Measurements from ENCODE around the gene ANO1. TPM values are rescaled to one million over a fixed set of nuclear protein-coding genes. Genes with fewer than 3 reads are reported as not detected.

ANO1 gene
- polyA plus RNA-seq, 3 donors = 12.5 to 14.7 (median 12.7) TPM

- DNase-seq (ENCODE audit: low read depth in 3 of 3, low spot score in 2 of 3) = no peak
Measured at GRCh38 chr11:70156291-70157037, 78.3 kb downstream of the ANO1 start.

DNA sequence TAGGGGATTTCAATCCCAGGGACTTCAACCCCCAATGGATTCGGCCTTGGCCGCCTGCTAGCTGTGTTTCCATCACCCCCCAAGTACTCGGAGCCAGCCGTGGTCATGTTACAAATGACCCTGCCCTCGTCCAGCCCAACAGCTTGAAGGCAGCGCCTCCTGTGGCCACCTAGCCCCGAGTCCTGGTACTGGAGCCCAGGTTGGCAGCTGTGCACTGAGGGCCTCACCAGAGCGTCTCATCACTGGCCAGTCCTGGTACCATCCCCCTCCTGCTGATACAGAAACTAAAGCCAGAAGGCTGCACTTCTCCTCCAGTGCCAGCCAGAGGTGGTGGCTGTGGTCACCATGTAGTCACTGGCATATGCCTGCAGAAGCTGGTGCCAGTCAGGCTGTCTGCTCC, 80.1 kb downstream of the ANO1 start:
- no peak for DNase-seq (ENCODE audit: low read depth in 3 of 3, low spot score in 2 of 3)

GRCh38 chr11:70158757-70159389, 80.8 kb downstream of the ANO1 start:
- no peak for DNase-seq (ENCODE audit: low read depth in 3 of 3, low spot score in 2 of 3)

DNA sequence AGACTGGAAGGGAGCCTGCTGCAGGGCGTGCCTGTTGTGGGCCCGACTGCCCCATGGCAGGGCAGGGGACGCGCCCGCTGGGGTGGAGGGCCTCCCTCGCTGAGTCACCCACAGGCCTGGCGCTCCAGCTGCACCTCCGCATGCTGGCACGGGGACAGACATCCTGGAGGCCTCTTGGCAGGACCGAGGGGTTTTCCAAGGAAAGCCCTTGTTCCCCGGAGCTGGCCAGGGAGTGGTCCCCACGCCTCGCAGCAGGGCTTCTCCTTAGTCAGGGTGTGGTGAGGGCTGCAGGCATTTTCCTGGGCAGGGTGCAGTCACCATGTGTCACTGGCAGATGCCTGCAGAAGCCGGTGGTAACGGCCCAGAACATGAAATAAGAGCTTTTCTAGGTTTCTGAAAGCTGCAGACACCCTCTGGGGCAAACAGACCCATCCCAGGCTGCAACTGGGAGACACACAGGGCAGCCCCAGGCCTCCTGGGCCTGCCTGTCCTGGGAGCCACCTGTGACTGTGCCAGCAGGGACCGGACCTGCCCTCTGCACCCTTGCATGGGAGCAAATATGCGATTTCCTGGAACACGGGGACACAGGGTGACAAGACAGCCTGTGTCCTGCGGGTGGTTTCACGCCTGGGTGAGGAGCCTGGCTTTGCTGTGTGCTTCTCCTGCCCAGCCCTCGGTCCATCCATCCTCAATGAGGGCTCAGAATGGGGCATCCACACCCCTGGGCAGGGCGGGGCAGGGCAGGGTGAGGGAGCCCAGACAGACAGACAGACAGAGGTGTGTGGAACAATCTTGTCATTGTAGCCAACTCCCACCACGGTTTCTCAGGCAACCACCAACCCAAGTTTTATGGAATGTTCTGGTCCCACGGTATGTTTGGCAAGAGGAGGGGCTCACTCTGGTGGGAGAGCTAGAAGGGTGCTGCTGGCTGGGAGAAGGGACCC, 81.8 kb downstream of the ANO1 start:
- no peak for DNase-seq (ENCODE audit: low read depth in 3 of 3, low spot score in 2 of 3)

GRCh38 chr11:70161043-70161625, 83.0 kb downstream of the ANO1 start:
- no peak for DNase-seq (ENCODE audit: low read depth in 3 of 3, low spot score in 2 of 3)

- no peak for DNase-seq (ENCODE audit: low read depth in 3 of 3, low spot score in 2 of 3)
Measured at GRCh38 chr11:70164705-70165104, 86.6 kb downstream of the ANO1 start.

GRCh38 chr11:70167120-70167519, 89.0 kb downstream of the ANO1 start:
- no peak for DNase-seq (ENCODE audit: low read depth in 3 of 3, low spot score in 2 of 3)

DNA sequence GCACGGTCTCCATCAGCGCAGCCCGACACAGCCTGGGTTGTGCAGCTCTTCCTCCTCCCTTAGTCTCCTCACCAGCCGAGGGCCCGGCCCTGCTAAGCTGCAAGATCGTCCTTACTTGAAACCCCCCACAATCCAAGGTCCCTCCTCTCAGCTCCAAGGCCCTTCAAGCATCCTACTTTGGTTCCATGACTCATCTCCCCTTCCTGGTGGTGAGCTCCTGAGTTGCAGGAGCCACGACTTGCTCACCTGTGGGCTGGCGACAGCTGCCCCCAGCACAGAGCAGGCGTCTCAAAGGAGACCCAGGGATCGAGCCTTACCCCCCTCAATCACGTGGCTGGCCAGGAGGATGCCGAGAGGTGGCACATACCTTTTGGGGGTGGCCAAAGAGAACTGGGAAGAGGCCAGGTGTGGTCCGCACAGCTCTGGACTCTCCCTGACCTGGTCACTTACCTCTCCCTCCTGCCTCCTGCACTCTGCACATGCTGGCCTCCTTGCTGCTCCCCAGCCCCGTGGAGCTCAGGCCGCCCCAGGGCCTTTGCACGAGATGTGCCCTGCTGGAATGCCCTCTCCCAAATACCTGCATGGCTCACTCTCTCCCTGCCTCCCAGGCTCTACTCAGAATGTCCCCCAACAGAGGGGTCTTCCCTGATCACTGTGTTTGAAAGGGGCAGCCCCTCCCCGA, 89.7 kb downstream of the ANO1 start:
- DNase-seq (ENCODE audit: low read depth in 3 of 3, low spot score in 2 of 3) = no peak

DNA sequence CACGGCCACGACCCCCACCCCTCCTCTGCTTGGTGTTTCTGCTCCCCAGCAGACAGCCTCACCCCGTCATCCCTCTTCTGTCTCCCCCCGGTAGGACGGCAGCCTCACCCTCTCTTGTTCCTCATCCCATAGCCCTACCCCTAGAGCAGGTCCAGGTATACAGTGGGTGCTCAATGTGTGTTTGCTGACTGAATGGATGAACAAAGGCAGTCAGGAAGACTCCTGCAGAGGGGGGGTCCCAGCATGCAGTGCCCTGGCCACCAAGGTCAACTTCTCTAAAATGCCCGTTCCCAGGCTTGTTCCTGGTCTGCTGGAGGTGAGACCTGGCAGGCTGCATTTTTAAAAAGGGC, 90.3 kb downstream of the ANO1 start:
- no peak for DNase-seq (ENCODE audit: low read depth in 3 of 3, low spot score in 2 of 3)

- DNase-seq (ENCODE audit: low read depth in 3 of 3, low spot score in 2 of 3) = no peak
Measured at GRCh38 chr11:70169127-70169526, 91.0 kb downstream of the ANO1 start.

- no peak for DNase-seq (ENCODE audit: low read depth in 3 of 3, low spot score in 2 of 3)
Measured at GRCh38 chr11:70169632-70170031, 91.5 kb downstream of the ANO1 start.

- DNase-seq (ENCODE audit: low read depth in 3 of 3, low spot score in 2 of 3) = no peak
Measured at GRCh38 chr11:70170596-70171210, 92.6 kb downstream of the ANO1 start.

DNA sequence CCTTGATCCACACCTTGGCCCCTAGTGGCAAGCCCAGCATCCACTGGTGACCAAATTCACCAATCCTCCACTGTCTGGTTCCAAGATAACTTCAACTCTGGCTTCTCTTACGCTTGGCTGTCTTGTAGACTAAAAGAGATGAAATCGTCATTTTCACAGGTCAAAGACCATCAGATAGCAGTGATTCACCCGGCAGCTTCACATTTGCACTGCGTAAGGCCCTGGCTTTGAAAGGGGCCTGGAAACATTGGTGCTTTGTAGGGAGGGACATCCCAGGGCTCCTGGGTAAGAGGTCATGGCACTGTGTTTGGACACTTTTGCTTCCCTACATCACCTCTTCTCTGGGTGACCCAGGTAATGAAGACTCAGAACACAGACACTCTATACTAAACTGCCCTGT, 94.9 kb downstream of the ANO1 start:
- DNase-seq (ENCODE audit: low read depth in 3 of 3, low spot score in 2 of 3) = no peak

GRCh38 chr11:70174547-70175235, 96.6 kb downstream of the ANO1 start:
- no peak for DNase-seq (ENCODE audit: low read depth in 3 of 3, low spot score in 2 of 3)

DNA sequence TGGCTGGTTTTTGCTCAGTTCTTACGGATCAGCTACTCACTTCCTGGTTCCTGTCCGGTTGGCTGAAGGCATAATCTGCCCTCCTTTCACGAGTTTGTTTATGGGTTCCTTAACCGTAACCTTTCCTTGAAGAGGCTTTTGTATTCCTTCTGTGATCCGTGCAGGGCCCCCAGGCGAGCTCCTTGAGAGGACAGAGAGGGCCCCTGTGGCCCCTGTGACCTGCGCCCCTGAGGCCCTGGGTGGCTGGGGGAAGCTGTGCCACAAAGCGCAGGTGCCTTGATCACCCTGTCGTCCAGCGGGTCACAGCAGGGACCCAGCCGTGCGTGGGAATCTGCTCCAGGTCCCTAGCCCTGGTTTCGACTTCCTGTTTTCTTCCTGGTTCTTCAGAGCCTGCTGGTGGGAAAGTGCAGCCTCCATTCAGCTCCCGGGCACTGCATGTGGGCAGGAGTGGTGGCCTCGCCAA, 97.2 kb downstream of the ANO1 start:
- peak in 1 of 3 donors; percentile 29 for DNase-seq (ENCODE audit: low read depth in 3 of 3, low spot score in 2 of 3)

DNA sequence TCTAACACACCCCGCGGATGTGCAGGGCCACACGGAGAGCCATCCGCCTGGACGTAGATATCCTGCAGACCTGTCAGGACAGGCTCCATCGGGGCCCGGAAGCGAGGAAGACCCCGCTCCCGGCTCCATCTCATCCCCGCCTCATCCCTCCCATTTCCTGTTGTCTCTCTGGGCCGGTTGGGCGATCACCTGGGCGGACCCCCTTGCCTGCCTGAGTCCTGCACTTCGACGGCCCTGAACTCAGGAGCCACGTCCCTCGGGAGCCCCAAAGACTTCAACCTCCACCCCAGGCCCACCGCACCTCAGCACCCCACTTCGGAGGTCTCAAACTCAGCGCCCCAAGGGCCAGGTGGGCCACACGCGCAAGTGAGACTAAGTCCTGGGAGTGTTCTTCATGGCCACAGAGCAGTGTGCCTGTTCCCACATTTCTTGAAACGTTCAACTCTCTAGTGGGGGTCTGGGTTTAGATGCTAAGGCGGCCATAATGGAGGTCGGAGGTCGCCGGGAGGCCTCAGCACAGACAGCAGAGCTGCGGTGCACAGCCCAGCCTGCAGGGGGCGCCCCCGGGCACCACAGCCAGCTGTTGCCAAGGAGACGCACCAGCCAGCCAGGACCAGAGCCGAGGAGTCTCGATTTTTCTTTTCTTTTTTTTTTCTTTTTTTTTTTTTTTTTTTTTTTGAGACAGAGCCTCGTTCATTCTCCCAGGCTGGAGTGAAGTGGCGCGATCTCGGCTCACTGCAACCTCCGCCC, 99.0 kb downstream of the ANO1 start:
- DNase-seq (ENCODE audit: low read depth in 3 of 3, low spot score in 2 of 3) = no peak

- no peak for DNase-seq (ENCODE audit: low read depth in 3 of 3, low spot score in 2 of 3)
Measured at GRCh38 chr11:70180906-70181305, 102.8 kb downstream of the ANO1 start.

DNA sequence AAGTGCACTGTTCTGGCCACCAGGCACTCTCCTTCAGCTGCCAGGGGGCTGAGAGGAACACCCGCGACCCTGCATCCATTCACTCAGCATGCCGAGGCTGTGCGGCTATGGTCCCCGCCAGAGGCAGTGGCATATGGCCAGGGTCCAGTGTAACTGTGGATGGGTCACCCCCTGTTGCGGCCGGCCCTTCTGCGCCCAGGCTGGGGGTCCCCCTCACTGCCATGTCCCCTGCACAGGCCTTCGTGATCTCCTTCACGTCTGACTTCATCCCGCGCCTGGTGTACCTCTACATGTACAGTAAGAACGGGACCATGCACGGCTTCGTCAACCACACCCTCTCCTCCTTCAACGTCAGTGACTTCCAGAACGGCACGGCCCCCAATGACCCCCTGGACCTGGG, 104.1 kb downstream of the ANO1 start:
- no peak for DNase-seq (ENCODE audit: low read depth in 3 of 3, low spot score in 2 of 3)

DNA sequence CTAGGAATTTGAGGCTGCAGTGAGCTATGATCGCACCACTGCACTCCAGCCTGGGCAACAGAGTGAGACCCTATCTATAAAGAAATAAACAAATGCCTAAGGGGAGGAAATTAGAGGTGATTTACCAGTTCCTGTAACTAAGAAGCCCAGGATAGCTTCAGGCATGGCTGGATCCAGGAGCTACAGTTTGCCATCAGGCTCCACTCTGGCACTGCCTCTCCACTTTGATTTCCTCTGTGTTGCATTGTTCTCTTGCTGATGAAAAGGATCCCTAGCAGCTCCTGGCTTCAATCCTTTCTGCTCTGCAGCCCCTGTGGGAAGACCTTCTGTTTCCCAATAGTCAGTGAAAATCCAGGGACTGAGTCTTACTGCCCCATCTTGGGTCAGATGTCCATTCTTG, 104.9 kb downstream of the ANO1 start:
- no peak for DNase-seq (ENCODE audit: low read depth in 3 of 3, low spot score in 2 of 3)

Measured in right renal cortex interstitium (tissue), 3 donors.